HepG2 (cell line): ENCODE measurements around the gene ZKSCAN5. TPM values are rescaled to one million over a fixed set of nuclear protein-coding genes. Genes with fewer than 3 reads are reported as not detected.

Source experiments
- EP300 ChIP-seq, 3 experiments: sonication (generic) in 1 of 3; formaldehyde crosslinking in 1 of 3; IDR thresholded peaks; 2 replicates each; pipeline versions ENCODE4 v1.5.1 to v1.6.1; 2011 to 2020; ENCODE audit warnings: low read depth in 2 of 3, low read length in 2 of 3, borderline replicate concordance in 1 of 3, improper control_type of control experiment in 1 of 3, mild to moderate bottlenecking in 1 of 3, missing genetic modification reagents in 1 of 3, moderate library complexity in 1 of 3
- FOXA3 ChIP-seq: IDR thresholded peaks from 2 replicates; pipeline ENCODE4 v1.6.1; 2016; ENCODE audit warnings: missing genetic modification reagents, missing compliant biosample characterization
- FOXO1 ChIP-seq: sonication (generic); formaldehyde crosslinking; IDR thresholded peaks from 2 replicates; pipeline ENCODE4 v1.4.0; 2020; ENCODE audit warnings: missing genetic modification reagents
- GATAD2A ChIP-seq: IDR thresholded peaks from 2 replicates; pipeline ENCODE4 v1.6.1; 2016
- GFI1 ChIP-seq: sonication (generic); formaldehyde crosslinking; IDR thresholded peaks from 2 replicates; pipeline ENCODE4 v1.5.0; 2020; ENCODE audit warnings: missing genetic modification reagents, mild to moderate bottlenecking, borderline replicate concordance
- GLI4 ChIP-seq: sonication (generic); formaldehyde crosslinking; IDR thresholded peaks from 2 replicates; pipeline ENCODE4 v1.5.1; 2020; ENCODE audit warnings: missing genetic modification reagents, mild to moderate bottlenecking, moderate library complexity, borderline replicate concordance
- HNRNPH1 ChIP-seq: fragments of 200-400 bp; formaldehyde crosslinking; optimal IDR thresholded peaks from 2 replicates; pipeline ENCODE3; 2017; ENCODE audit warnings: mild to moderate bottlenecking, low read depth, low read length
- KDM4B ChIP-seq: sonication (generic); formaldehyde crosslinking; IDR thresholded peaks from 2 replicates; pipeline ENCODE4 v1.4.0; 2020; ENCODE audit warnings: missing genetic modification reagents
- KLF6 ChIP-seq: IDR thresholded peaks from 2 replicates; pipeline ENCODE4 v1.8.0; 2016; ENCODE audit warnings: missing biosample characterization, missing genetic modification reagents
- RXRB ChIP-seq: IDR thresholded peaks from 2 replicates; pipeline ENCODE4 v1.6.1; 2016; ENCODE audit warnings: borderline replicate concordance, missing genetic modification reagents, missing compliant biosample characterization
- SSRP1 ChIP-seq: IDR thresholded peaks from 2 replicates; pipeline ENCODE4 v1.6.1; 2016; ENCODE audit warnings: control low read depth
- TEAD3 ChIP-seq: optimal IDR thresholded peaks from 2 replicates; pipeline ENCODE3; 2016; ENCODE audit warnings: borderline replicate concordance
- THYN1 ChIP-seq: sonication (generic); formaldehyde crosslinking; IDR thresholded peaks from 2 replicates; pipeline ENCODE4 v1.8.1; 2023; ENCODE audit warnings: low read depth, mild to moderate bottlenecking, moderate library complexity, missing genetic modification reagents, borderline replicate concordance
- TP53 ChIP-seq: sonication (generic); formaldehyde crosslinking; conservative IDR thresholded peaks from 2 replicates; pipeline ENCODE4 v1.4.0; 2020; ENCODE audit warnings: missing genetic modification reagents
- U2AF1 ChIP-seq: fragments of 200-400 bp; formaldehyde crosslinking; optimal IDR thresholded peaks from 2 replicates; pipeline ENCODE3; 2017; ENCODE audit warnings: mild to moderate bottlenecking, low read depth, low read length
- YY1 ChIP-seq: IDR thresholded peaks from 2 replicates; pipeline ENCODE4 v1.6.1; 2011; ENCODE audit warnings: low read length, low read depth, moderate library complexity, mild to moderate bottlenecking; ENCODE audit not compliant: insufficient read depth, insufficient replicate concordance
- ZKSCAN8 ChIP-seq: IDR thresholded peaks from 2 replicates; pipeline ENCODE4 v1.6.1; 2016; ENCODE audit warnings: borderline replicate concordance, missing genetic modification reagents, missing compliant biosample characterization
- ZNF274 ChIP-seq: sonication (generic); formaldehyde crosslinking; IDR thresholded peaks from 2 replicates; pipeline ENCODE4 v1.5.1; 2020; ENCODE audit warnings: mild to moderate bottlenecking, missing genetic modification reagents
- ZNF33A ChIP-seq: sonication (generic); formaldehyde crosslinking; IDR thresholded peaks from 2 replicates; pipeline ENCODE4 v1.5.1; 2020; ENCODE audit warnings: missing genetic modification reagents, mild to moderate bottlenecking, moderate library complexity, borderline replicate concordance
- ZNF367 ChIP-seq: sonication (generic); formaldehyde crosslinking; IDR thresholded peaks from 2 replicates; pipeline ENCODE4 v1.4.0; 2020; ENCODE audit warnings: missing genetic modification reagents, borderline replicate concordance
- ZNF484 ChIP-seq: sonication (generic); formaldehyde crosslinking; IDR thresholded peaks from 2 replicates; pipeline ENCODE4 v1.5.1; 2020; ENCODE audit warnings: mild to moderate bottlenecking, low read depth, missing genetic modification reagents, borderline replicate concordance
- ZNF703 ChIP-seq: sonication (generic); formaldehyde crosslinking; IDR thresholded peaks from 2 replicates; pipeline ENCODE4 v1.5.1; 2020; ENCODE audit warnings: missing genetic modification reagents, mild to moderate bottlenecking, moderate library complexity, borderline replicate concordance
- ZNF772 ChIP-seq: sonication (generic); formaldehyde crosslinking; IDR thresholded peaks from 2 replicates; pipeline ENCODE4 v1.5.0; 2020; ENCODE audit warnings: mild to moderate bottlenecking, missing genetic modification reagents
- ZNF781 ChIP-seq: sonication (generic); formaldehyde crosslinking; IDR thresholded peaks from 2 replicates; pipeline ENCODE4 v1.5.1; 2020; ENCODE audit warnings: borderline replicate concordance, mild to moderate bottlenecking, missing genetic modification reagents; ENCODE audit errors: not compliant biosample characterization
- ZSCAN20 ChIP-seq: sonication (generic); formaldehyde crosslinking; IDR thresholded peaks from 2 replicates; pipeline ENCODE4 v1.4.0; 2020; ENCODE audit warnings: missing genetic modification reagents, mild to moderate bottlenecking, borderline replicate concordance
- polyA plus RNA-seq, 8 experiments: library from polyadenylated mRNA; depleted of rRNA in 3 of 8; stranded (reverse) in 7 of 8; unstranded in 1 of 8; fragments of >200 nt; fragmentation: Illumina TruSeq in 4 of 8; extraction: Trizol in 4 of 8; gene quantifications; 2 replicates each; pipeline versions ENCODE4 v1.2.1 to v1.2.3, GENCODE V29; 2011 to 2016; ENCODE audit warnings: low read depth in 4 of 8, missing spikeins in 1 of 8, mixed read lengths in 1 of 8; ENCODE audit not compliant: insufficient read depth in 1 of 8
- total RNA-seq, 5 experiments: library from RNA; depleted of rRNA; stranded (reverse); fragments of >200 nt; fragmentation: Illumina TruSeq; extraction: Trizol; gene quantifications; 2 replicates each; pipeline ENCODE4 v1.2.3, GENCODE V29; 2016; ENCODE audit warnings: low read depth in 1 of 5
- TF ChIP-seq, protein P1 (sequence below): sonication (generic); formaldehyde crosslinking; IDR thresholded peaks from 2 replicates; pipeline ENCODE4 v1.4.0; 2020; ENCODE audit warnings: missing genetic modification reagents, borderline replicate concordance
- TF ChIP-seq, protein P2 (sequence below): IDR thresholded peaks from 2 replicates; pipeline ENCODE4 v1.6.1; 2016; ENCODE audit warnings: mild to moderate bottlenecking

The ZKSCAN5 gene
- total and polyA plus RNA-seq, 2 of the 13 experiments (the other 11 are each of a cell fraction or from before 2014, with no cell fraction given), result 5.5 to 11.7 TPM

DNA sequence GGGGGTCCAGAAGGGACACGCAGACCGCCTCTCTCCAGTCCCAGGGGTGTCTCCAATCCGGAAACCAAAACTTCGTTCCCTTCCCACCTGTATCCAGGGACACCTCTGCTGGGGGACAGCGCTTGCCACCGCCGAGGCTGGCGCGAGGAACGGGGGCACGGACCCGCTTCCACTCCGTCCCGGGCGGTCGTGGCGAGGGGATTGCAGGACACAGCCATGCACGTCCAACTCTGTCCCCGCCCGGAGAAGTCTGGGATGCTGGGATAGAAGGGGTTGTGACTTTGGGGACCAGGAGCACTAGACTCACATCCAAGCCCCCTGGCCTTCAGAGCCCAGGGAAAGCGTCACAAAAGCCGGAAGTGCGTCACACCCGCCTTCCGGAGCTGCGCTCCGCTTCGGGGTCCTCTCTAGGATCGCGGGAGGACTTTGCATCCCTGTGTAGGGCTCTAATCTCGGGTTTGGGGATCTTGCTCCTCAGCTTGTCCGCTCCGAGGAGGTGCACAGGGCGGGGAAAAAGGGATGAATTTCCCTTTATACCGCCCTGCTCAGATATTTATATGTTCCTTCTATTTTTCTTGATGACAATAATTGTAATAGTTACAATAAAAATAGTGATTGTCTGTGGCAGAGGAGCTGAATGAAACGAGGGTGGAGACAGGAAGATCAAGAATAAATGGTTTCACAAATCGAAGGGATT is 47.5 kb downstream of the ZKSCAN5 start, which contains the start of gene FAM200A (continued):
- no peak for TF ChIP-seq HNRNPH1
- TF ChIP-seq, protein P1, sequence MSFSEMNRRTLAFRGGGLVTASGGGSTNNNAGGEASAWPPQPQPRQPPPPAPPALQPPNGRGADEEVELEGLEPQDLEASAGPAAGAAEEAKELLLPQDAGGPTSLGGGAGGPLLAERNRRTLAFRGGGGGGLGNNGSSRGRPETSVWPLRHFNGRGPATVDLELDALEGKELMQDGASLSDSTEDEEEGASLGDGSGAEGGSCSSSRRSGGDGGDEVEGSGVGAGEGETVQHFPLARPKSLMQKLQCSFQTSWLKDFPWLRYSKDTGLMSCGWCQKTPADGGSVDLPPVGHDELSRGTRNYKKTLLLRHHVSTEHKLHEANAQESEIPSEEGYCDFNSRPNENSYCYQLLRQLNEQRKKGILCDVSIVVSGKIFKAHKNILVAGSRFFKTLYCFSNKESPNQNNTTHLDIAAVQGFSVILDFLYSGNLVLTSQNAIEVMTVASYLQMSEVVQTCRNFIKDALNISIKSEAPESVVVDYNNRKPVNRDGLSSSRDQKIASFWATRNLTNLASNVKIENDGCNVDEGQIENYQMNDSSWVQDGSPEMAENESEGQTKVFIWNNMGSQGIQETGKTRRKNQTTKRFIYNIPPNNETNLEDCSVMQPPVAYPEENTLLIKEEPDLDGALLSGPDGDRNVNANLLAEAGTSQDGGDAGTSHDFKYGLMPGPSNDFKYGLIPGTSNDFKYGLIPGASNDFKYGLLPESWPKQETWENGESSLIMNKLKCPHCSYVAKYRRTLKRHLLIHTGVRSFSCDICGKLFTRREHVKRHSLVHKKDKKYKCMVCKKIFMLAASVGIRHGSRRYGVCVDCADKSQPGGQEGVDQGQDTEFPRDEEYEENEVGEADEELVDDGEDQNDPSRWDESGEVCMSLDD (CRISPR knock-in tag), result peak; percentile 75; the same call in 1 of the 2 replicates
- TF ChIP-seq GFI1 (CRISPR knock-in tag), result no peak
- TF ChIP-seq KLF6 (CRISPR knock-in tag), result peak; percentile 57; the same call in 1 of the 2 replicates
- no peak for TF ChIP-seq ZNF367
- TF ChIP-seq GATAD2A (CRISPR knock-in tag), result peak; percentile 77
- peak; percentile 48; the same call in 1 of the 2 replicates for TF ChIP-seq ZKSCAN8 (CRISPR knock-in tag)
- no peak for TF ChIP-seq FOXO1 (CRISPR knock-in tag)
- TF ChIP-seq GLI4 (CRISPR knock-in tag), result no peak
- peak; percentile 71; the same call in 1 of the 2 replicates for TF ChIP-seq ZNF772
- TF ChIP-seq ZSCAN20, result no peak
- TF ChIP-seq RXRB (CRISPR knock-in tag), result peak; percentile 73; the same call in 1 of the 2 replicates
- TF ChIP-seq ZNF703 (CRISPR knock-in tag), result peak; percentile 66; the same call in 1 of the 2 replicates
- TF ChIP-seq SSRP1, result no peak
- TF ChIP-seq THYN1 (CRISPR knock-in tag), result no peak
- peak; percentile 60 for TF ChIP-seq ZNF781 (CRISPR knock-in tag)
- TF ChIP-seq U2AF1, result peak; percentile 74
- no peak for TF ChIP-seq ZNF484 (CRISPR knock-in tag)
- peak; percentile 40 for TF ChIP-seq YY1
- peak; percentile 56; the same call in 1 of the 2 replicates for TF ChIP-seq ZNF274
- TF ChIP-seq TP53 (CRISPR knock-in tag), result no peak
- TF ChIP-seq, protein P2, sequence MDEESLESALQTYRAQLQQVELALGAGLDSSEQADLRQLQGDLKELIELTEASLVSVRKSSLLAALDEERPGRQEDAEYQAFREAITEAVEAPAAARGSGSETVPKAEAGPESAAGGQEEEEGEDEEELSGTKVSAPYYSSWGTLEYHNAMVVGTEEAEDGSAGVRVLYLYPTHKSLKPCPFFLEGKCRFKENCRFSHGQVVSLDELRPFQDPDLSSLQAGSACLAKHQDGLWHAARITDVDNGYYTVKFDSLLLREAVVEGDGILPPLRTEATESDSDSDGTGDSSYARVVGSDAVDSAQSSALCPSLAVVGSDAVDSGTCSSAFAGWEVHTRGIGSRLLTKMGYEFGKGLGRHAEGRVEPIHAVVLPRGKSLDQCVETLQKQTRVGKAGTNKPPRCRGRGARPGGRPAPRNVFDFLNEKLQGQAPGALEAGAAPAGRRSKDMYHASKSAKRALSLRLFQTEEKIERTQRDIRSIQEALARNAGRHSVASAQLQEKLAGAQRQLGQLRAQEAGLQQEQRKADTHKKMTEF (CRISPR knock-in tag), result peak; percentile 75; the same call in 1 of the 2 replicates
- peak; percentile 34 for TF ChIP-seq TEAD3 (CRISPR knock-in tag)
- peak; percentile 56 for TF ChIP-seq FOXA3 (CRISPR knock-in tag)
- no peak for TF ChIP-seq ZNF33A (CRISPR knock-in tag)
- peak in 1 of 2 experiments; percentile 13; a peak in 1 of 4 replicates for TF ChIP-seq EP300 (IDR thresholded peaks at IDR 0.05; ENCODE audit: low read depth in 2 of 2, low read length in 2 of 2)
- no peak for TF ChIP-seq EP300 (CRISPR knock-in tag; IDR thresholded peaks at IDR 0.05; ENCODE audit: borderline replicate concordance)
- peak; percentile 52; the same call in 1 of the 2 replicates for TF ChIP-seq KDM4B (CRISPR knock-in tag)
